Heart left ventricle (tissue), 13 donors: ENCODE results near the gene CDH26.

ENCODE experiments used
- CTCF ChIP-seq, 12 donors: fragments of 200-600 bp; sonication (generic) in 4 of 12; IDR thresholded peaks; one replicate each; pipeline versions ENCODE4 v1.5.0 to v1.8.0; 2018 to 2022; ENCODE audit warnings: antibody characterized with exemption in 12 of 12, mild to moderate bottlenecking in 5 of 12
- POLR2A ChIP-seq, 2 donors: fragments of 450-650 bp; IDR thresholded peaks; one replicate each; pipeline ENCODE4 v1.6.1; 2017; ENCODE audit warnings: antibody characterized with exemption in 2 of 2, mild to moderate bottlenecking in 2 of 2, moderate library complexity in 2 of 2
- donor health status: ischemic (EF 13 %, LVEDD 7.1; RV severe dilation, severe dysfunction).
- donor health status: DM: no; HTN: yes; CAD: no.
- donor health status: DM: no; HTN: no; CAD: no.
- donor health status: ischemic (EF 25% LVEDD 6.9; RV normal size, moderate dysfunction).
- donor health status: ischemic (EF 25% LVEDD 5.7; RV mildly dilated, moderate dysfunction).
- donor health status: ischemic (EF 35%, LVEDD 5.7; RV mildly dilated, moderate dysfunction).
- donor health status: nonischemic (EF 11% LVEDD 7.7; RV severe dilation, severe dysfunction).
- donor health status: DM: yes; HTN: yes; CAD: no.
- donor health status: PGD.
- donor health status: ischemic (EF 29% LVEDD 5.4; RV normal size, mild dysfunction).
- donor health status: nonischemic (EF 23%, LVEDD 6.1; RV moderate dilation, normal function).

- TF ChIP-seq CTCF (IDR thresholded peaks at IDR 0.05) (no peak), POLR2A (IDR thresholded peaks at IDR 0.05) (peak in 1 of 2 donors; percentile 52)
These were observed 76.2 kb downstream of the CDH26 start for GRCh38 chr20:60034231-60035110.
